Osteoblast (primary cell): Measurements from ENCODE around the gene ATXN10. TPM values are rescaled to one million over a fixed set of nuclear protein-coding genes. Genes with fewer than 3 reads are reported as not detected.

Experiments used
- DNase-seq: peaks from one replicate; pipeline ENCODE4 v3.0.0; 2011; ENCODE audit warnings: low spot score, mixed read lengths; ENCODE audit not compliant: insufficient read length; ENCODE audit errors: missing footprints
- H2AFZ ChIP-seq: 2 replicates; pipeline ENCODE4 v1.6.0; 2011; ENCODE audit warnings: mild to moderate bottlenecking, low read length
- H3K27ac ChIP-seq: 2 replicates; pipeline ENCODE4 v1.5.1; 2011; ENCODE audit warnings: mild to moderate bottlenecking, low read depth, low read length, moderate library complexity
- H3K27me3 ChIP-seq: 2 replicates; pipeline ENCODE4 v1.6.0; 2012; ENCODE audit warnings: mild to moderate bottlenecking, control low read depth, inconsistent platforms, low read length, moderate library complexity; ENCODE audit not compliant: insufficient read depth
- H3K36me3 ChIP-seq: 2 replicates; pipeline ENCODE4 v1.5.1; 2011; ENCODE audit warnings: mild to moderate bottlenecking, low read length, control low read depth, moderate library complexity; ENCODE audit not compliant: insufficient read depth
- H3K4me1 ChIP-seq: 2 replicates; pipeline ENCODE4 v1.5.1; 2011; ENCODE audit warnings: mild to moderate bottlenecking, low read length, control low read depth, moderate library complexity; ENCODE audit not compliant: insufficient read depth
- H3K4me2 ChIP-seq: 2 replicates; pipeline ENCODE4 v1.6.0; 2011; ENCODE audit warnings: mild to moderate bottlenecking, low read length; ENCODE audit not compliant: insufficient read depth
- H3K4me3 ChIP-seq: fragments of 200-600 bp; sonication (generic); 3 replicates; pipeline ENCODE4 v1.5.1; 2012; ENCODE audit warnings: mild to moderate bottlenecking, low read length, inconsistent platforms; ENCODE audit not compliant: insufficient read depth
- H3K79me2 ChIP-seq: 2 replicates; pipeline ENCODE4 v1.6.0; 2012; ENCODE audit warnings: mild to moderate bottlenecking, low read length, control low read depth, inconsistent platforms; ENCODE audit not compliant: insufficient read depth
- H3K9me3 ChIP-seq: 2 replicates; pipeline ENCODE4 v1.5.1; 2011; ENCODE audit warnings: low read depth, low read length, control low read depth
- H4K20me1 ChIP-seq: 2 replicates; pipeline ENCODE4 v1.6.0; 2012; ENCODE audit warnings: mild to moderate bottlenecking, low read length, control low read depth; ENCODE audit not compliant: insufficient read depth
- CTCF ChIP-seq: IDR thresholded peaks from 2 replicates; pipeline ENCODE4 v1.5.1; 2011; ENCODE audit warnings: mild to moderate bottlenecking, low read depth, low read length, moderate library complexity; ENCODE audit errors: extremely low read depth
- total RNA-seq: library from RNA; depleted of rRNA; stranded (reverse); fragments of >200 nt; gene quantifications from 2 replicates; pipeline ENCODE4 v1.2.3, GENCODE V29; 2012

The ATXN10 gene
- total RNA-seq, 1 donor = 138 TPM

GRCh38 chr22:45838305-45838887 lies 166.8 kb downstream of the ATXN10 start:
- no peak for DNase-seq
- H3K27me3 ChIP-seq = no peaks in the 10 kb centered on the region
- no peak overlapping the region for H3K27ac ChIP-seq
- H3K79me2 ChIP-seq = peaks cover 36% of the 10 kb centered on the region
- no peak overlapping the region for H3K4me3 ChIP-seq
- no peak for TF ChIP-seq CTCF
- no peak overlapping the region for H3K4me2 ChIP-seq
- H3K9me3 ChIP-seq = no peaks in the 10 kb centered on the region
- H4K20me1 ChIP-seq = peaks cover 33% of the 10 kb centered on the region
- H3K36me3 ChIP-seq = peaks cover 40% of the 10 kb centered on the region
- no peak overlapping the region for H2AFZ ChIP-seq
- peaks cover 17% of the 10 kb centered on the region for H3K4me1 ChIP-seq

- H3K4me1 ChIP-seq = peaks cover 20% of the 10 kb centered on the region
- no peaks in the 10 kb centered on the region for H3K27me3 ChIP-seq
- no peak for DNase-seq
- no peak overlapping the region for H3K4me2 ChIP-seq
- no peak for TF ChIP-seq CTCF
- H4K20me1 ChIP-seq = peaks cover 38% of the 10 kb centered on the region
- H3K27ac ChIP-seq = no peak overlapping the region
- no peak overlapping the region for H3K4me3 ChIP-seq
- H3K9me3 ChIP-seq = no peaks in the 10 kb centered on the region
- no peak overlapping the region for H2AFZ ChIP-seq
- H3K79me2 ChIP-seq = peaks cover 20% of the 10 kb centered on the region
- peaks cover 38% of the 10 kb centered on the region for H3K36me3 ChIP-seq
These were observed 168.8 kb downstream of the ATXN10 start for GRCh38 chr22:45840483-45840882.

- Histone ChIP-seq H3K4me1 (peaks cover 20% of the 10 kb centered on the region), H3K4me2 (no peak overlapping the region), H3K79me2 (peaks cover 20% of the 10 kb centered on the region), H3K27me3 (no peaks in the 10 kb centered on the region), H3K36me3 (peaks cover 45% of the 10 kb centered on the region), H2AFZ (no peak overlapping the region), H3K27ac (peak overlapping the region; percentile 22), H3K9me3 (no peaks in the 10 kb centered on the region), H3K4me3 (no peak overlapping the region), H4K20me1 (peaks cover 38% of the 10 kb centered on the region)
- no peak for DNase-seq
- no peak for TF ChIP-seq CTCF
These were observed 170.8 kb downstream of the ATXN10 start for GRCh38 chr22:45842291-45842991.

GRCh38 chr22:45843031-45843430 lies 171.4 kb downstream of the ATXN10 start:
- H3K79me2 ChIP-seq = peaks cover 19% of the 10 kb centered on the region
- DNase-seq = no peak
- no peak for TF ChIP-seq CTCF
- H3K4me1 ChIP-seq = peaks cover 20% of the 10 kb centered on the region
- H3K27me3 ChIP-seq = no peaks in the 10 kb centered on the region
- no peak overlapping the region for H3K4me3 ChIP-seq
- no peak overlapping the region for H2AFZ ChIP-seq
- H3K9me3 ChIP-seq = no peaks in the 10 kb centered on the region
- H3K27ac ChIP-seq = no peak overlapping the region
- H3K36me3 ChIP-seq = peaks cover 51% of the 10 kb centered on the region
- no peak overlapping the region for H3K4me2 ChIP-seq
- H4K20me1 ChIP-seq = peaks cover 38% of the 10 kb centered on the region
